Measurements from ENCODE around the gene MRPS18A.

MRPS18A gene

GRCh38 chr6:43687437-43688347 lies at the start of gene MRPS18A:
MRPS18A (minus strand) TSS chr6:43687791; CDS start chr6:43687779, 12 bp downstream.
- peak; percentile 78 for DNase-seq

DNA sequence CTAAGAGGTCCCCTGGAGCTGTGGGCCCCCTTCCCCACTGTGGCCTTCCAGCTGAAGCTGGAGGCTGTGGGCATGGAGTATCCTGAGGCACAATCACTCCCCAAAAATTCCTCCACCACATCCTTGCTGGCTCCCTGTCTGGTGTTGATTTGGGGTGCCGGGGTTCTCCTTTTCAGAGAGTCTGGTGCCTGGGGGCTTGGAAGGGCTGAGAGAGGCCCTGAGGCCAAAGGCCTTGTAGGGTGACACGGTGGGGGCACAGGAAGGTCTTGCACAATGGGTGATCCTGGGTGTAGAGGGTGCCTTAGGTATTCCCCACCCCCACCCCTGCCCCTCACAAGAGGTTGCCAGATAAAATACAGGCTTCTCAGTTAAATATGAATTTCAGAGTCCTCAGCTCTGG lies 49.3 kb upstream of the MRPS18A start:
- no peak for DNase-seq

GRCh38 chr6:43736211-43736786 lies 48.7 kb upstream of the MRPS18A start:
- DNase-seq = no peak

- DNase-seq = no peak
These were observed 48.1 kb upstream of the MRPS18A start for GRCh38 chr6:43735642-43736199.

DNA sequence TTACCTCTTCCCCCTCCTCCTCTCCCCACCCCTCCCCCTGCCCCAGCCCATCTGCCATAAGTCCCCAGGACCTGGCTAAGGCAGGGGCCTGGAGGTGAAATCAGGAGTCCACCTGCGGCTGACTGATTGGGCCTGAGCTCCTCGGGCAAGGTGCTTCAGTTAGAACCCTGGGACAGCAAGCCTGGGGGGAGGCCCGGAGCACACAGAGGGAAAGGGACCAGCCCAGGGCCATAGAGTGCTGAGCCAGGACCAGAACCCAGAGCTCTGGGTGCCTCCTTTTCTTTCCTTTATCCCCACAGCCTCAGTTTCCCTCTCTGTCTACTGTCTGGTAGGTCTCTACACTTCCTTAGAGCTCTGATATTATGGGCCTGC lies 46.7 kb upstream of the MRPS18A start:
- DNase-seq = no peak

DNA sequence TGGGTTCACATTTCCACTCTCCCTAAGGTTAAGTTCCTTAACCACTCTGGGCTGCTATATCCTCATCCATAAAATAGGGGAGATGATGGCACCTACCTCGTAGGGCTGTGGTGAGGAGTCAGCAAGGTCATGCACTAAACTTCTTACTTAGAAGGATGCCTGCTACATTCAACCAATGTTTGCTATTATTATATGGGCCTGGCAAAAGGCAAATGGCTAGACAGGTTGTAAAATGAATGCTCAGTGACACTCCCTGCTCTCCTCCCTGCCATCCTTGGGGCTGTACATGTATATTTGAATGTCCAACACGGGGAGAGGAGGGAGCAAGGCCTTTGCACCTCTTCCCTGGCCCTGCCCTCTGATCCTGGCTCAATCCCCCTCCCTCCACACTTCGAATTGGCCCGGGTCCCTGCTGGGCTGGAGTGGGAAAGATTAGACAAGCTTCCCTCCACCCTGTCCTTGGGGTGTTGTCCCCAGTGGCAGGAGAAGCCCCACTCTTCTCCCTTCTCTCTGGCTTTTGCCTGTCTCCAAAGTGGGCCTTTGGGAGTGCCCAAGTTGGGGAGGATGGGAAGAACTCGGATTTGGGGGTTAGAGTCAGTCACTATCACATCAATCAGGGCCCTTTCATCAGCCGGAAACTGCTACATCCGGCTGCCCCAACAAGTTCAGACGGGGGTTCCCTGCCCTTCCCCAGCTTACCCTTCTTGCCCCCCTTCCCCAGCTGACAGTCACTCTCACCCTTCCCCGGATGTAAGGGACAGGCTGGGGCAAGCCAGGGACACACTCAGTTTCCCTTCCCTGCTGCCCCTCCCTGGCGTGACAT lies 46.1 kb upstream of the MRPS18A start:
- peak; percentile 52 for DNase-seq

DNA sequence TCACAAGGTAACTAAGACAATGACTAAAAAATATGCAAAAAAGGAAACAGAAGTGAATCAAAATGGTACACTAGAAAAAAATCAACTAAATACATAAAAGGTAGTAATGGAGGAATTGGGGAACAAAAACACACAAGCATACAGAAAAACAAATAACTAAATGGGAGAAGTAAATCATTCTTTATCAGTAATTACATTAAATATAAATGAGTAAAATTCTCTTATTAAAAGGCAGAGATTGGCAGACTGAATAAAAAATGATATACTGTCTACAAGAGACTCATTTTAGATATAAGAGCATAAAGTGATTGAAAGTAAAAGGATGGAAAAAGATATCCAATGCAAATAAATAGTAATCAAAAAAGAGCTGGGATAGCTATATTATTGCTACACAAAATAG lies 43.0 kb upstream of the MRPS18A start:
- no peak for DNase-seq

DNA sequence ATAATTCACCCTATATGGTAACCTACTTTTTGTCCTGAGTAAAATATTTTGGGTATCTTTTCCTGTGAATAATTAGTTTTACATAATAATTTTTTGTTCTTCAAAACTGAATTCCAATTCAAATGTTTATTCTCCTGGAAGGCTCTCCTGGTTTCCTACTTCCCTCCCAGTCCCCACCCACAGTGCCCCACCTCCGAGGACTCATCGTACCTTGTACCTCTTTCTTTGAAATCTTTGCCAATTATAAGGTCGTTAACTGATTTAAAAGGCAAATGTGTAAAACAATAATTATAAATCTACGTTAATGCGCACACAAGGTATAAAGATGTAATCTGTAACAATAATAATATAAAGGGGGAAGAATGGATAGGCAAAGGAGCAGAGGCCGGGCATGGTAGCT lies 41.9 kb upstream of the MRPS18A start:
- DNase-seq = no peak

DNA sequence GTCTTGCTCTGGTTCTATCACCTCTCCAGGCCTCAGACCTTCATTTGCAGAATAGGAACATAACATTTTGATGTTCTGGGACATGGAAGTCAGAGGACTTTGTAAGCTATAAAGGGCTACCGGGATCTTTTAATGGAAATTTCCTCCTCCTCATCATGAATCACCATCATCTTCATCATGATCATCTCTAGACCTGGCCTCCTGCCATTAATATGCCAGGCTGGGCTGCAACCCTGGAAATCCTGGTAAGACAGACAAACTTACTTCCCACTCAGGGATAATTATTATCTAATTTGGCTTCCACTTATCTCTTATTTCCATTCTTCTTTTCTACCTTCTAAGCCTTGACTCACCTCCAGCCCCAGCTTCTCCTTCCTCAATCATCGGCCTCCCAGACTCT lies 41.0 kb upstream of the MRPS18A start:
- no peak for DNase-seq

DNA sequence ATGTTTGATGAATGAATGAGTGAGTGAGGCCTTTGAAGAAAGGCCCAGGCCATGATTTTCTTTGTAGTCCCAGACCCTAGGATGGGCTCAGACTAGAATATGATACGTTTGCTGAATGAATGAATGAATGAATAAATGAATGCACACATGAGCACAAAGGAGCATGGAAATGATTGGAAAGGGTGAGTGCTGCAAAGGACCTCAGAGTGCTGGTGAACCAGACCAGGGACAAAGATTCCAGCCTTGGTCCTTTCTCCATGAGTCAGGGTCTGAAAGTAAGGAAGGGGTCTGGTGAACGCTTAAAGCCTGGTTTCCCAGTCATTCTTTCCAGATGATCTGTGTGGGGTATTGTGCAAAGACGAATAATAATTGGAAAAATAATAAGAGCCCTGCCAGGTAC lies 40.0 kb upstream of the MRPS18A start:
- DNase-seq = no peak

- DNase-seq = no peak
These were observed 38.3 kb upstream of the MRPS18A start for GRCh38 chr6:43725643-43726580.

- DNase-seq = peak; percentile 71
These were observed 37.5 kb upstream of the MRPS18A start for GRCh38 chr6:43724914-43725642.

GRCh38 chr6:43724354-43724753 lies 36.8 kb upstream of the MRPS18A start:
- DNase-seq = no peak

DNA sequence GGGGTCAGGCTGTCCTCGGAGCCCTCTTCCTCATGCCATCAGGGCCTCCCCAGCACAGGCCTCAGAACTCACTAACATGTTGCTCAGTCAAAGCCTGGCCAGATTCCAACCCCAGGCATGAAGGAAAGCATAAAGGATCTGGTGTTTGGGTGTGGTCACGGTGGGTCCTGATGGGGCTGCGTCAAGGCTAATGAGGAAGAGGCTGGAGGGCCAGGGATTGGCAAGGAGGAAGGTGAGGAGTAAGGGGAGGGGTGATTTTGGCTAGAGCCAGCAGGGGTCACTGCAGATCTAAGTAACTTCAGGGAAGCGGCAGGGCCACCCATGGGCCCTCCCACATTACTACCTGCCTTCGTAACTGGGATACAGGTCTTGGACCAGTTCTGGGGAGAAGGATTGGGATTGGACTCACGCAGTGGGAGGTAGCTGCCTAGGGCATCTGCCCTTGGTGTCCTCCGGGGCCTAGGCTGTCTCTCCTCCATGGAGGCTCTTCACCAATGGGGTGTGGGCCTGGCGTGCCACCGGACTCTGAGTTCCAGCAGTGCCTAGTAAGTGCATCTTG lies 36.2 kb upstream of the MRPS18A start:
- peak; percentile 71 for DNase-seq

DNA sequence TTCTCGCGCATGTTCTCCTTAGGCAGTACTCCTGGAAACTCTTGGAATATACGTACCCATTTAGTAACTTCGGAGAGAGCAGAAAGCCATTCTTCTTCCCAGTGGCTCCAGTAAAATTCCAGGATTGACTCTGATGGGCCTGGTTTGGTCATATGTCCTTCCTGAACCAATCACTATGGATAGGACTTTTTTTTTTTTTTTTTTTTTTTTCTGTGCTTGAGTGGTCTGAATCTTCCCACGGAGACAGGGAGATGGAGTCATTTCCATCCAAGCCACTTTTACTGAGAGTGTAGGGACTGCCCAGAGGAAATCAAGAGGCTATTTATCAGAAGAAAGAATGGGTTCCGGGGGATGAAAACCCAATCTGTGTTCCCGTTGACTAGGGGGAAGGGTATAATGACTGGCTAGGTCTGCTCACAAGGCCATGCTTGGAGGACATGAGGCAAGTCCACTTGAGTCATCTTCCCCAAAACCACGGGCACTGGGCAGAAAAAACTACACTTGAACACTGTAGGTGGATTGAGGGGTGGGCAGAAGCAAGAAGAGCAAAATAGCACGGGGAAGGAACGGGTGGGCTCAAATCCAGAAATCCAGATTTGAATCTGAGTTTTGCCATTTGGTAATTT lies 35.4 kb upstream of the MRPS18A start:
- no peak for DNase-seq

- DNase-seq = no peak
These were observed 33.4 kb upstream of the MRPS18A start for GRCh38 chr6:43720999-43721398.

- DNase-seq = no peak
These were observed 31.9 kb upstream of the MRPS18A start for GRCh38 chr6:43719511-43719910.

- DNase-seq = no peak
These were observed 31.0 kb upstream of the MRPS18A start for GRCh38 chr6:43718387-43719105.

GRCh38 chr6:43717822-43718221 lies 30.2 kb upstream of the MRPS18A start:
- no peak for DNase-seq

GRCh38 chr6:43717389-43717788 lies 29.8 kb upstream of the MRPS18A start:
- no peak for DNase-seq
